ENCODE measurements around the gene MORN3. TPM values are rescaled to one million over a fixed set of nuclear protein-coding genes. Genes with fewer than 3 reads are reported as not detected.

The MORN3 gene, protein sequence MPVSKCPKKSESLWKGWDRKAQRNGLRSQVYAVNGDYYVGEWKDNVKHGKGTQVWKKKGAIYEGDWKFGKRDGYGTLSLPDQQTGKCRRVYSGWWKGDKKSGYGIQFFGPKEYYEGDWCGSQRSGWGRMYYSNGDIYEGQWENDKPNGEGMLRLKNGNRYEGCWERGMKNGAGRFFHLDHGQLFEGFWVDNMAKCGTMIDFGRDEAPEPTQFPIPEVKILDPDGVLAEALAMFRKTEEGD
- total RNA-seq (2021; ENCODE audit: unreplicated experiment) (0.34 TPM), Bru-seq, nascent RNA (percentile 31 among the genes with signal in this experiment), BruChase-seq, experiment 1, labeled RNA remaining after a 6-hour chase (percentile 36 among the genes with signal in this experiment), BruChase-seq, experiment 2, labeled RNA remaining after a 2-hour chase (percentile 30 among the genes with signal in this experiment)
- 0.49 and 0.70 TPM in 2 replicates for polyA plus RNA-seq (2012)
- long read RNA-seq = 0 reads

DNA sequence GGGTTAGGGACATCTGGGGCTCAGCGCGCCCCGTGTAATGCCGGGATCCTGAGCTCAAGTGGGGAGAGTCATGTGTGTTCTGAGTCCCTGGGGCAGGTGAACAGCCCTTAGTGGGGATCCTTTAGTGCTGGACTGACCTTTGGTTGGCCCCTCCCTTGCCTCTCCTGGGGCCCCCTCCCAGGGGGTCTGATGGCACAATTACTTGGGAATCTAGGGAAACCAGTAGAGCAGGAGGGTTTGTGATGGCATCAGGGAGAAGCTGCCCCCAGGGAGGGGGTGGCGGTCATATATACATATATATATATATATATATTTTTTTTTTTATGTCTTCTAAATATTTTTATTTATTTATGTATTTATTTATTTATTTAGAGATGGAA is at the start of gene MORN3:
Gene MORN3, minus strand, starts transcription at position 134 of the 380 bp plus-strand sequence. CDS start 171 bp downstream, outside the sequence.
- Histone ChIP-seq H3K9me2 (ENCODE audit: insufficient read depth) (no peaks in the 10 kb centered on the region), H3K9ac (ENCODE audit: low read length) (no peak within 1 kb of the TSS), H3K27ac (ENCODE audit: low read depth, low read length) (no peak within 1 kb of the TSS), H3K4me3 (replicated peaks in 1 of 2; ENCODE audit: low read depth in 1 of 2, low read length in 2 of 2) (no peak within 1 kb of the TSS), H2AFZ (ENCODE audit: low read depth, low read length, poor library complexity, severe bottlenecking) (no peak within 1 kb of the TSS), H3K4me2 (ENCODE audit: low read length) (no peak within 1 kb of the TSS), H3K4me1 (ENCODE audit: control insufficient read depth in 1 of 2, insufficient read depth in 2 of 2, low read length in 2 of 2) (peaks cover 18 to 26% of the 10 kb centered on the region in 2 experiments), H3K27me3 (ENCODE audit: insufficient read depth, low read length) (no peaks in the 10 kb centered on the region), H3K9me3 (ENCODE audit: control insufficient read depth in 1 of 2, insufficient read depth in 1 of 2, low read depth in 1 of 2, low read length in 2 of 2) (no peaks in the 10 kb centered on the region), H3K79me2 (ENCODE audit: insufficient read depth, low read length) (no peaks in the 10 kb centered on the region), H4K20me1 (ENCODE audit: insufficient read depth) (no peaks in the 10 kb centered on the region), H3K36me3 (ENCODE audit: control insufficient read depth in 1 of 2, insufficient read depth in 2 of 2, low read length in 2 of 2) (no peaks in the 10 kb centered on the region)
- BruUV-seq (replicated peaks) = no TSS peak
- TF ChIP-seq EGR1 (IDR thresholded peaks at IDR 0.05; ENCODE audit: low read depth) (no peak), RAD21 (IDR thresholded peaks at IDR 0.05; ENCODE audit: low read depth) (no peak), SP1 (IDR thresholded peaks at IDR 0.05; ENCODE audit: low read depth) (no peak), ZNF274 (IDR thresholded peaks at IDR 0.05; ENCODE audit: low read depth, low read length) (no peak), CEBPB (IDR thresholded peaks at IDR 0.05; ENCODE audit: low read depth) (no peak), POLR2A (IDR thresholded peaks at IDR 0.05; ENCODE audit: borderline replicate concordance, extremely low read depth, insufficient read depth, insufficient read length) (no peak), CBX3 (IDR thresholded peaks at IDR 0.05; ENCODE audit: low read depth) (no peak), POLR2AphosphoS5 (IDR thresholded peaks at IDR 0.05; ENCODE audit: low read depth, low read length) (no peak), JUND (IDR thresholded peaks at IDR 0.05) (no peak), SRF (IDR thresholded peaks at IDR 0.05; ENCODE audit: low read depth) (no peak), FOSL1 (IDR thresholded peaks at IDR 0.05; ENCODE audit: low read depth) (no peak)
- TF ChIP-seq, protein P1, sequence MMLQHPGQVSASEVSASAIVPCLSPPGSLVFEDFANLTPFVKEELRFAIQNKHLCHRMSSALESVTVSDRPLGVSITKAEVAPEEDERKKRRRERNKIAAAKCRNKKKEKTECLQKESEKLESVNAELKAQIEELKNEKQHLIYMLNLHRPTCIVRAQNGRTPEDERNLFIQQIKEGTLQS (IDR thresholded peaks at IDR 0.05) = no peak
- TF ChIP-seq, protein P2, sequence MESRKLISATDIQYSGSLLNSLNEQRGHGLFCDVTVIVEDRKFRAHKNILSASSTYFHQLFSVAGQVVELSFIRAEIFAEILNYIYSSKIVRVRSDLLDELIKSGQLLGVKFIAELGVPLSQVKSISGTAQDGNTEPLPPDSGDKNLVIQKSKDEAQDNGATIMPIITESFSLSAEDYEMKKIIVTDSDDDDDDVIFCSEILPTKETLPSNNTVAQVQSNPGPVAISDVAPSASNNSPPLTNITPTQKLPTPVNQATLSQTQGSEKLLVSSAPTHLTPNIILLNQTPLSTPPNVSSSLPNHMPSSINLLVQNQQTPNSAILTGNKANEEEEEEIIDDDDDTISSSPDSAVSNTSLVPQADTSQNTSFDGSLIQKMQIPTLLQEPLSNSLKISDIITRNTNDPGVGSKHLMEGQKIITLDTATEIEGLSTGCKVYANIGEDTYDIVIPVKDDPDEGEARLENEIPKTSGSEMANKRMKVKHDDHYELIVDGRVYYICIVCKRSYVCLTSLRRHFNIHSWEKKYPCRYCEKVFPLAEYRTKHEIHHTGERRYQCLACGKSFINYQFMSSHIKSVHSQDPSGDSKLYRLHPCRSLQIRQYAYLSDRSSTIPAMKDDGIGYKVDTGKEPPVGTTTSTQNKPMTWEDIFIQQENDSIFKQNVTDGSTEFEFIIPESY (IDR thresholded peaks at IDR 0.05; ENCODE audit: extremely low read depth, insufficient replicate concordance, low read length) = no peak
- TF ChIP-seq, protein P3, sequence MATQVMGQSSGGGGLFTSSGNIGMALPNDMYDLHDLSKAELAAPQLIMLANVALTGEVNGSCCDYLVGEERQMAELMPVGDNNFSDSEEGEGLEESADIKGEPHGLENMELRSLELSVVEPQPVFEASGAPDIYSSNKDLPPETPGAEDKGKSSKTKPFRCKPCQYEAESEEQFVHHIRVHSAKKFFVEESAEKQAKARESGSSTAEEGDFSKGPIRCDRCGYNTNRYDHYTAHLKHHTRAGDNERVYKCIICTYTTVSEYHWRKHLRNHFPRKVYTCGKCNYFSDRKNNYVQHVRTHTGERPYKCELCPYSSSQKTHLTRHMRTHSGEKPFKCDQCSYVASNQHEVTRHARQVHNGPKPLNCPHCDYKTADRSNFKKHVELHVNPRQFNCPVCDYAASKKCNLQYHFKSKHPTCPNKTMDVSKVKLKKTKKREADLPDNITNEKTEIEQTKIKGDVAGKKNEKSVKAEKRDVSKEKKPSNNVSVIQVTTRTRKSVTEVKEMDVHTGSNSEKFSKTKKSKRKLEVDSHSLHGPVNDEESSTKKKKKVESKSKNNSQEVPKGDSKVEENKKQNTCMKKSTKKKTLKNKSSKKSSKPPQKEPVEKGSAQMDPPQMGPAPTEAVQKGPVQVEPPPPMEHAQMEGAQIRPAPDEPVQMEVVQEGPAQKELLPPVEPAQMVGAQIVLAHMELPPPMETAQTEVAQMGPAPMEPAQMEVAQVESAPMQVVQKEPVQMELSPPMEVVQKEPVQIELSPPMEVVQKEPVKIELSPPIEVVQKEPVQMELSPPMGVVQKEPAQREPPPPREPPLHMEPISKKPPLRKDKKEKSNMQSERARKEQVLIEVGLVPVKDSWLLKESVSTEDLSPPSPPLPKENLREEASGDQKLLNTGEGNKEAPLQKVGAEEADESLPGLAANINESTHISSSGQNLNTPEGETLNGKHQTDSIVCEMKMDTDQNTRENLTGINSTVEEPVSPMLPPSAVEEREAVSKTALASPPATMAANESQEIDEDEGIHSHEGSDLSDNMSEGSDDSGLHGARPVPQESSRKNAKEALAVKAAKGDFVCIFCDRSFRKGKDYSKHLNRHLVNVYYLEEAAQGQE (IDR thresholded peaks at IDR 0.05; ENCODE audit: low read depth) = no peak
- ATAC-seq (no peak), DNase-seq (ENCODE audit: low read depth, low spot score) (no peak)
- ChIA-PET CTCF (interaction anchor here (1.4 to 4.9 kb wide), 3 partner anchors 116 to 175 kb away, joined by 6 to 84 read pairs (median 9); no protein-coding TSS in a partner anchor), RAD21 (ENCODE audit: low non-redundant PET in 1 of 2, low total read pairs in 2 of 2, uncharacterized antibody in 2 of 2, unreplicated experiment in 2 of 2) (interaction anchor here in 1 of 2 experiments (1.8 kb wide), 1 partner anchor 117 kb away, joined by 24 read pairs; no protein-coding TSS in a partner anchor), POLR2A (interaction anchor here (1.8 kb wide), 1 partner anchor 117 kb away, joined by 9 read pairs; no protein-coding TSS in a partner anchor)
- intact Hi-C loops (cut with micrococcal nuclease) = no loop called here
